Colonic mucosa (tissue), 4 donors: ENCODE data around the gene EPHB4. TPM values are rescaled to one million over a fixed set of nuclear protein-coding genes. Genes with fewer than 3 reads are reported as not detected.
A peak's percentile ranks its signal among the peaks of the same experiment; 100 is the strongest.
"Not testable (repeated sequence)": the region's sequence is repeated elsewhere in the genome, so short reads cannot be mapped to it uniquely, and the experiment has no call there.

Source experiments
- DNase-seq: peaks from one replicate; pipeline ENCODE4 v3.0.0-alpha.2; 2020
- H3K27ac ChIP-seq: fragments of 200-600 bp; one replicate; pipeline ENCODE4 v1.8.0; 2021
- H3K27me3 ChIP-seq: fragments of 200-600 bp; one replicate; pipeline ENCODE4 v1.8.0; 2021
- H3K36me3 ChIP-seq: fragments of 200-600 bp; one replicate; pipeline ENCODE4 v1.8.0; 2021
- H3K4me1 ChIP-seq: fragments of 200-600 bp; one replicate; pipeline ENCODE4 v1.8.0; 2021; ENCODE audit warnings: mild to moderate bottlenecking
- H3K4me3 ChIP-seq: fragments of 200-600 bp; one replicate; pipeline ENCODE4 v1.8.0; 2021
- H3K9ac ChIP-seq, 2 donors: one replicate each; pipeline ENCODE4 v1.7.0; 2013; ENCODE audit warnings: control low read depth in 2 of 2, low read depth in 2 of 2, low read length in 2 of 2
- H3K9me3 ChIP-seq: fragments of 200-600 bp; one replicate; pipeline ENCODE4 v1.8.0; 2021
- intact Hi-C: fragments of 100-400 bp; cut with DNase I; formaldehyde crosslinking; loops from one replicate; pipeline ENCODE4 v1.14.1; 2022
- total RNA-seq, 2 donors: library from RNA; stranded (reverse); fragmentation: NEBNext Ultra II Directional in 1 of 2; extraction: Animal tissue kit (Norgen Biotek cat#: 25700) in 1 of 2; gene quantifications; one replicate each; pipeline ENCODE4 v1.2.1, GENCODE V29; 2021
- TF ChIP-seq, protein P1 (sequence below): fragments of 200-600 bp; IDR thresholded peaks from one replicate; pipeline ENCODE4 v1.8.0; 2022; ENCODE audit warnings: antibody characterized with exemption, mild to moderate bottlenecking
- donor health status: healthy.
- donor health status: DM: no; HTN: no; CAD: no.
- donor health status: DM: no; HTN: no; CAD: no.

EPHB4 gene
- total RNA-seq, 2 donors from 2014 or later = 43.1 to 75.9 TPM

GRCh38 chr7:100856871-100857282 is 29.6 kb upstream of the EPHB4 start:
- TF ChIP-seq, protein P1, sequence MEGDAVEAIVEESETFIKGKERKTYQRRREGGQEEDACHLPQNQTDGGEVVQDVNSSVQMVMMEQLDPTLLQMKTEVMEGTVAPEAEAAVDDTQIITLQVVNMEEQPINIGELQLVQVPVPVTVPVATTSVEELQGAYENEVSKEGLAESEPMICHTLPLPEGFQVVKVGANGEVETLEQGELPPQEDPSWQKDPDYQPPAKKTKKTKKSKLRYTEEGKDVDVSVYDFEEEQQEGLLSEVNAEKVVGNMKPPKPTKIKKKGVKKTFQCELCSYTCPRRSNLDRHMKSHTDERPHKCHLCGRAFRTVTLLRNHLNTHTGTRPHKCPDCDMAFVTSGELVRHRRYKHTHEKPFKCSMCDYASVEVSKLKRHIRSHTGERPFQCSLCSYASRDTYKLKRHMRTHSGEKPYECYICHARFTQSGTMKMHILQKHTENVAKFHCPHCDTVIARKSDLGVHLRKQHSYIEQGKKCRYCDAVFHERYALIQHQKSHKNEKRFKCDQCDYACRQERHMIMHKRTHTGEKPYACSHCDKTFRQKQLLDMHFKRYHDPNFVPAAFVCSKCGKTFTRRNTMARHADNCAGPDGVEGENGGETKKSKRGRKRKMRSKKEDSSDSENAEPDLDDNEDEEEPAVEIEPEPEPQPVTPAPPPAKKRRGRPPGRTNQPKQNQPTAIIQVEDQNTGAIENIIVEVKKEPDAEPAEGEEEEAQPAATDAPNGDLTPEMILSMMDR = no peak
- H3K9ac ChIP-seq = no peak overlapping the region
- no peaks in the 10 kb centered on the region for H3K9me3 ChIP-seq
- H3K4me1 ChIP-seq = no peaks in the 10 kb centered on the region
- DNase-seq = no peak
- H3K27me3 ChIP-seq = no peaks in the 10 kb centered on the region
- H3K36me3 ChIP-seq = no peaks in the 10 kb centered on the region
- no peak overlapping the region for H3K4me3 ChIP-seq
- intact Hi-C loops = no loop called here
- no peak overlapping the region for H3K27ac ChIP-seq

DNA sequence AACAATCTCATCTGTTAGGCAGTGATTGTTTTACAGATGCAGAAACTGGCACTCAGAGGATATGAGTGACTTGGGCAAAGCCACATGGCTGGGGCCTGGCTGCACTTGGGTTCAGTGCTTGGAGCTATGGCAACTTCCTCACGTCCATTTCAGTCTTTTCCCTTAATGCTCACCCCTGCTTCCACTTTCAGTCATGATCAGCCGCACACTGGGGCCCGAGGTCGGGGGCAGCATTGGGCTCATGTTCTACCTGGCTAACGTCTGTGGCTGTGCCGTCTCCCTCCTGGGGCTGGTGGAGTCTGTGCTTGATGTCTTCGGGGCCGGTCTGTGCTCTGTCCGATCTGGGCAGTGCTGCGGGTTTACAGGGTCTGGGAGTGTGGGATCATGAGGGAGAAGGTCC is 28.2 kb upstream of the EPHB4 start:
- no peaks in the 10 kb centered on the region for H3K27me3 ChIP-seq
- intact Hi-C loops = no loop called here
- H3K9me3 ChIP-seq = no peaks in the 10 kb centered on the region
- no peak overlapping the region for H3K9ac ChIP-seq
- H3K4me1 ChIP-seq = no peaks in the 10 kb centered on the region
- H3K36me3 ChIP-seq = no peaks in the 10 kb centered on the region
- DNase-seq = no peak
- H3K4me3 ChIP-seq = no peak overlapping the region
- TF ChIP-seq, protein P1 = no peak
- no peak overlapping the region for H3K27ac ChIP-seq

GRCh38 chr7:100854899-100855298 is 27.6 kb upstream of the EPHB4 start:
- H3K4me1 ChIP-seq, H3K9ac ChIP-seq, H3K36me3 ChIP-seq, H3K27me3 ChIP-seq, H3K9me3 ChIP-seq, H3K27ac ChIP-seq, H3K4me3 ChIP-seq, DNase-seq: not testable (repeated sequence)
- intact Hi-C loops = loop anchor here (5.0 kb wide), 1 partner anchor 148 kb away; the partner anchor contains the start of gene POP7

DNA sequence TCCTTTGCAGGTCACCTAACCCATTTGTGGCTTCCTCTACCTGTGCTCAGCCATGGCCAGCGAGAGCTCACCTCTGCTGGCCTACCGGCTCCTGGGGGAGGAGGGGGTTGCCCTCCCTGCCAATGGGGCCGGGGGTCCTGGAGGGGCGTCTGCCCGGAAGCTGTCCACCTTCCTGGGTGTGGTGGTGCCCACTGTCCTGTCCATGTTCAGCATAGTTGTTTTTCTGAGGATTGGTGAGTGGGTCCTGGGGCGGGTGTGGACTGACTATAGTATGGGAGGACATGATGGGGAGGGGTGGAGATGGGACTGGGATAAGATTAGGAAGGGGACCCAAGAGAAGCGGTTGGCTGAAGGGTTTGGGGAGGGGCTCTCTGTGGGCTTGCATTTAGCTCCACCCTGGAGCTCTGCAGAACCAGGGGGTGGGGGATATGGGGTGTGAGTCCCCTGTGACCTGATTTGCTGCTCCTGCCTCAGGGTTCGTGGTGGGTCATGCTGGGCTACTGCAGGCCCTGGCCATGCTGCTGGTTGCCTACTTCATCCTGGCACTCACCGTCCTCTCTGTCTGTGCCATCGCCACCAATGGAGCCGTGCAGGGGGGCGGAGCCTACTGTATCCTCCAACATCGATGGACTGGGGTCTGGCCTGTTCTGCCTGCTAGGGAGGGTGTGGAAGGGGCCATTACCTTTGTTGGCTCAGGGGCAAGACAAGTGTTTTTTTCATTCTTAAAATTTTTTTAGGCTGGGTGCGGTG is 27.0 kb upstream of the EPHB4 start:
- TF ChIP-seq, protein P1 = no peak
- no peak overlapping the region for H3K9ac ChIP-seq
- DNase-seq = no peak
- no peaks in the 10 kb centered on the region for H3K36me3 ChIP-seq
- intact Hi-C loops = loop anchor here (5.0 kb wide), 1 partner anchor 147 kb away; the partner anchor contains the start of gene POP7
- no peak overlapping the region for H3K27ac ChIP-seq
- no peaks in the 10 kb centered on the region for H3K4me1 ChIP-seq
- no peak overlapping the region for H3K4me3 ChIP-seq
- H3K9me3 ChIP-seq = no peaks in the 10 kb centered on the region
- no peaks in the 10 kb centered on the region for H3K27me3 ChIP-seq

- Histone ChIP-seq H3K27ac (peak within 1 kb of the TSS; percentile 60), H3K4me1 (no peaks in the 10 kb centered on the region), H3K9me3 (no peaks in the 10 kb centered on the region), H3K36me3 (no peaks in the 10 kb centered on the region), H3K27me3 (no peaks in the 10 kb centered on the region), H3K9ac (peak within 1 kb of the TSS; percentile 58 to 77), H3K4me3 (peak within 1 kb of the TSS; percentile 79)
- TF ChIP-seq, protein P1 = peak; percentile 87
- intact Hi-C loops = loop anchor here (5.0 kb wide), 1 partner anchor 145 kb away; the partner anchor contains the start of gene POP7
- peak; percentile 93 for DNase-seq
These were observed 24.9 kb upstream of the EPHB4 start, which contains the start of gene SLC12A9 for GRCh38 chr7:100852048-100852872. SLC12A9 (plus strand) TSS chr7:100852713; CDS start chr7:100854198, 1,485 bp downstream.
